Neural crest cell (in vitro differentiated cells): Measurements from ENCODE around the gene TMEM151B. TPM values are rescaled to one million over a fixed set of nuclear protein-coding genes. Genes with fewer than 3 reads are reported as not detected.
"Not testable (repeated sequence)": the region's sequence is repeated elsewhere in the genome, so short reads cannot be mapped to it uniquely, and the experiment has no call there.

Source experiments
- DNase-seq: peaks from one replicate; pipeline ENCODE4 v3.0.0; 2021; ENCODE audit warnings: low read depth, mixed read lengths, low spot score
- H3K27ac Mint-ChIP-seq: one replicate; pipeline ENCODE4 v1.8.0; 2021; ENCODE audit warnings: mild to moderate bottlenecking, mixed read lengths; ENCODE audit not compliant: unreplicated experiment
- H3K27me3 Mint-ChIP-seq: 2 replicates; pipeline ENCODE4 v1.8.0; 2021; ENCODE audit warnings: low read depth, mild to moderate bottlenecking, mixed read lengths
- H3K36me3 Mint-ChIP-seq: 2 replicates; pipeline ENCODE4 v1.8.0; 2021; ENCODE audit warnings: low read depth, mild to moderate bottlenecking, mixed read lengths
- H3K4me1 Mint-ChIP-seq: 2 replicates; pipeline ENCODE4 v1.8.0; 2021; ENCODE audit warnings: mixed read lengths
- H3K4me3 Mint-ChIP-seq: one replicate; pipeline ENCODE4 v1.8.0; 2021; ENCODE audit warnings: mild to moderate bottlenecking, mixed read lengths
- H3K9me3 Mint-ChIP-seq: 2 replicates; pipeline ENCODE4 v1.8.0; 2021; ENCODE audit warnings: mixed read lengths
- total RNA-seq: library from RNA; stranded (reverse); gene quantifications from 2 replicates; pipeline ENCODE4 v1.2.1, GENCODE V29; 2021
- TF ChIP-seq, protein P1 (sequence below): fragments of 200-600 bp; sonication (generic); conservative IDR thresholded peaks from 2 replicates; pipeline ENCODE4 v1.5.0; 2021; ENCODE audit warnings: antibody characterized with exemption, mild to moderate bottlenecking

TMEM151B gene
- total RNA-seq, 1 donor from 2014 or later: 21.2 TPM

DNA sequence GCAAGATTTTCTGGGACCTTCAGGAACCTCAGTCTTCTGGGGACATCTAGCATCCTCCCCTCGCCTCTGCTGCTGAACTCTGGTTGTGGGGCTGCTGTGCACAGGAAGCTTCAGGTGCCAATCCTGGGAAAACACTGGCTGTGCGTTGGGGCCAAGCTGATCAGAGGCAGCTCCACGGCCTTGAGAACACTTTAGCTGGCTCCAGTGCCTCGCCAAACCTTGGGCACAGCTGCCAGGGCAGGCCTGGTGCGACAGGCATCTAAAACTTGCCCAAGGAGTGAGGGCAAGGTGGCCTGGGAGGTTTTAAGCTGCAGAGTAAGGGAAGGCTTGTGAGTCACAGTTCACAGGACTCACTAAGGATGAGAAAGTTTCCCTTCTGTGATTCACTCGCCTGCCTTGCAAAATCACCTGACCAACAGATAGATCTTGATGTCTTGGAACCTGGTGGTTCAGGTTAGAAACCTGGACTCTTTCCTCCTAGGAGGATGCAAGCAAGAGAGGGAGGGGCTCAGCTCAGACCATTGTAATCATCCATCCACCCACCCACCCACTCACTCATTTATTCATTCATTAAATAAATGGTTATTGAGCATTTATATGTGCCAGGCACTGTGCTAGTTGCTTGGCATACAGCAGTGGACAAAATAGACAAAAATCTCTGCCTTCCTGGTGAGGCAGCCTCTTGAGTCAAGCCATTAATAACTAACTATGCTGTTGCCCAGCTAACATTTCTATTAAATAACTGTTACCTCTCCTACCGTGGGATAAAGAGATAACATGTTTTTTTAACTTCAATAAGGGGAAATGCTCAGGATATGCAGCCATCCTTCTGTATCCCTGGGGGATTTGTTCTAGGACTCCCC lies 69.7 kb downstream of the TMEM151B start:
- no peaks in the 10 kb centered on the region for H3K9me3 Mint-ChIP-seq
- no peak overlapping the region for H3K27ac Mint-ChIP-seq
- DNase-seq: no peak
- no peak overlapping the region for H3K4me3 Mint-ChIP-seq
- H3K27me3 Mint-ChIP-seq: peaks cover 4% of the 10 kb centered on the region
- H3K36me3 Mint-ChIP-seq: no peaks in the 10 kb centered on the region
- TF ChIP-seq, protein P1, sequence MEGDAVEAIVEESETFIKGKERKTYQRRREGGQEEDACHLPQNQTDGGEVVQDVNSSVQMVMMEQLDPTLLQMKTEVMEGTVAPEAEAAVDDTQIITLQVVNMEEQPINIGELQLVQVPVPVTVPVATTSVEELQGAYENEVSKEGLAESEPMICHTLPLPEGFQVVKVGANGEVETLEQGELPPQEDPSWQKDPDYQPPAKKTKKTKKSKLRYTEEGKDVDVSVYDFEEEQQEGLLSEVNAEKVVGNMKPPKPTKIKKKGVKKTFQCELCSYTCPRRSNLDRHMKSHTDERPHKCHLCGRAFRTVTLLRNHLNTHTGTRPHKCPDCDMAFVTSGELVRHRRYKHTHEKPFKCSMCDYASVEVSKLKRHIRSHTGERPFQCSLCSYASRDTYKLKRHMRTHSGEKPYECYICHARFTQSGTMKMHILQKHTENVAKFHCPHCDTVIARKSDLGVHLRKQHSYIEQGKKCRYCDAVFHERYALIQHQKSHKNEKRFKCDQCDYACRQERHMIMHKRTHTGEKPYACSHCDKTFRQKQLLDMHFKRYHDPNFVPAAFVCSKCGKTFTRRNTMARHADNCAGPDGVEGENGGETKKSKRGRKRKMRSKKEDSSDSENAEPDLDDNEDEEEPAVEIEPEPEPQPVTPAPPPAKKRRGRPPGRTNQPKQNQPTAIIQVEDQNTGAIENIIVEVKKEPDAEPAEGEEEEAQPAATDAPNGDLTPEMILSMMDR: no peak
- H3K4me1 Mint-ChIP-seq: peaks cover 13% of the 10 kb centered on the region

DNA sequence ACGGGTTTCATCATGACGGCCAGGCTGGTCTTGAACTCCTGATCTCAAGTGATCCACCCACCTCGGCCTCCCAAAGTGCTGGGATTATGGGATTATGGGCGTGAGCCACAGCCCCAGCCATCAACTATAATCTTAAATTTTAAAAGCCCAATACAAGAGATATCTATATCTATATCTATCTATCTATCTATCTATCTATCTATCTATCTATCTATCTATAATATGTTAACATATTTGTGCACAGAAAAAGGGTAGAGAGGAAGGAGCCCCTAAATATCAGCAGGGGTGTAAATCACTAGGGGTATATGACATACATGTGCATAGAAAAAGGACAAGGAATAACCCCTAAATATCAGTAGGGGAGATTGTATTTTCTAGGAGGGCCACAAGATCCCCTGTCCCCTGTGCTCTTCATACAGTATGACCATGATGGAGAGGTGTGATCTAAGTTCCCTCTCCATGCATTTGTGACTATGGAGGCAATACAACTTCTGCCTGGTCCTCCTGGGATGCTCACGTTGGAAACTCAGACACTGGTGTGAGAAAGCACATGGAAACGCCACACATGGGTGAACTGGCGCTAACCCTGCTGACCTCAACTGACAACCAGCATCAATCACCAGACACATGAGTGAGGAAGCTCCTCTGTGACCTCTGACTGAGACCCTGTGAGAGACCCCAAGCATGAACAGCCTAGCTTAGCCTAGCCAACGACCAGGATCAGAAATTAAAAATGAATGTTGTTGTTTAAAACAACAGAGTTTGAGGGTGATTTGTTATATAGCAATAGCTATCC lies 71.0 kb downstream of the TMEM151B start:
- Mint-ChIP-seq H3K36me3 (no peaks in the 10 kb centered on the region), H3K9me3 (no peaks in the 10 kb centered on the region), H3K4me3 (no peak overlapping the region), H3K27ac (no peak overlapping the region), H3K4me1 (peaks cover 13% of the 10 kb centered on the region), H3K27me3 (peaks cover 7% of the 10 kb centered on the region)
- TF ChIP-seq, protein P1: no peak
- no peak for DNase-seq

DNA sequence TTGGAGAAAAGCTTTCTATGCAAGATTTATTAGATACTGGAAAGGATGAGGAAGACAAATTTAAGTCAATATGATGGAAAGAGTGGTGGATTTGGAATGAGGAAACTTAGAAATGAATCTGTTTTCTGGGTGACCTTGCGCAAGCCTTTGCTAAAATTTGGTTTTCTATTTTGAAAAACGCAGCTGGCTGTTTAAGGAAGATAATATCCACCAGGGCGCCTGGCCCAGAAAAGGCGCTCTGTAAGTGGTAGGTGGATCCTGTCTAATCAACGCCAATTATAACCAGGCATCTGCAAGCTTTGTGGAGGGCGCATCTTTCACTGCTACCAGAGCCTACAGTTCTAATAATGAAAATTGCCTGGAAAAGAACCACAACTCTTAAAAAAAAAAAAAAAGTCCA lies 71.8 kb downstream of the TMEM151B start:
- Mint-ChIP-seq H3K4me1 (peaks cover 13% of the 10 kb centered on the region), H3K36me3 (no peaks in the 10 kb centered on the region), H3K27ac (no peak overlapping the region), H3K27me3 (peaks cover 7% of the 10 kb centered on the region), H3K4me3 (no peak overlapping the region), H3K9me3 (no peaks in the 10 kb centered on the region)
- TF ChIP-seq, protein P1: no peak
- DNase-seq: no peak

DNA sequence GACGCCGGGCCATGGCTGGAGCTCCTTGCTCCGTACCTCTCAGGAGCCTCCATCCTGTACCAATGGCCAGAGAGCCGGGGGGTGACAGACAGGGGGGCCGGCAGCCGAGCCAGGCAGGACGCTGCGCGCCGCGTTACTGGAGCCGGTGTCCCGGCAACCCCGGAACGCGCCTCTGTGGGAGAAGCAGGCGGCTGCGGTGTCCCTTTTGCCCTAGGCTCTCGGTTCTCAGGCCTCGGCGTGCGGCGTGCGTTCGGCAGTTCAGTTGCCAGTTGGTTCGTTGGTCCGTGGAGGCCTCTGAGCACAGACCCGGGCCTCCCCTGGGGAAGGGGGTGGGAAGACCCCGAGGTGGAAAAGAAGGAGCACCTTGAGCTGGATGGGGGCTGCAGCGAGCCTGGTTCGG lies 72.2 kb downstream of the TMEM151B start, which contains the start of gene SPATS1:
Gene SPATS1, plus strand, starts transcription at position 162 of the 400 bp plus-strand sequence. CDS start 446 bp downstream, outside the sequence.
- no peak within 1 kb of the TSS for H3K27ac Mint-ChIP-seq
- DNase-seq: no peak
- H3K4me3 Mint-ChIP-seq: no peak within 1 kb of the TSS
- TF ChIP-seq, protein P1: no peak
- no peaks in the 10 kb centered on the region for H3K9me3 Mint-ChIP-seq
- peaks cover 13% of the 10 kb centered on the region for H3K4me1 Mint-ChIP-seq
- H3K27me3 Mint-ChIP-seq: peaks cover 7% of the 10 kb centered on the region
- H3K36me3 Mint-ChIP-seq: no peaks in the 10 kb centered on the region

DNA sequence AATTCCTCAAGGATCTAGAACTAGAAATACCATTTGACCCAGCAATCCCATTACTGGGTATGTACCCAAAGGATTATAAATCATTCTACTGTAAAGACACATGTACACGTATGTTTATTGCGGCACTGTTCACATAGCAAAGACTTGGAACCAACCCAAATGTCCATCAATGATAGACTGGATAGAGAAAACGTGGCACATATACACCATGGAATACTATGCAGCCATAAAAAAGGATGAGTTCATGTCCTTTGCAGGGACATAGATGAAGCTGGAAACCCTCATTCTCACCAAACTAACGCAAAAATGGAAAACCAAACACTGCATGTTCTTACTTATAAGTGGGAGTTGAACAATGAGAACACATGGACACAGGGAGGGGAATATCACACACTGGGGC lies 76.6 kb downstream of the TMEM151B start:
- H3K36me3 Mint-ChIP-seq, H3K9me3 Mint-ChIP-seq, DNase-seq, H3K27me3 Mint-ChIP-seq, H3K4me3 Mint-ChIP-seq, H3K27ac Mint-ChIP-seq, H3K4me1 Mint-ChIP-seq: not testable (repeated sequence)
